ENCODE results near the gene SRSF2. TPM values are rescaled to one million over a fixed set of nuclear protein-coding genes. Genes with fewer than 3 reads are reported as not detected.

SRSF2 gene
- total and polyA plus RNA-seq, 4 experiments from 2014 or later, result 67.6 to 330 (median 219) TPM

- Mint-ChIP-seq H3K4me3 (no peak overlapping the region), H3K4me1 (peaks cover 0 to 38% (median 5%) of the 10 kb centered on the region in 4 donors), H3K27ac (peak overlapping the region in 1 of 7 donors; percentile 76), H3K27me3 (no peaks in the 10 kb centered on the region), H3K9me3 (peaks cover 0 to 2% (median 0%) of the 10 kb centered on the region in 8 donors), H3K36me3 (no peaks in the 10 kb centered on the region)
- no peaks in the 10 kb centered on the region for H3K27me3 ChIP-seq (ENCODE audit: insufficient read depth, low read length)
- peaks cover 5% of the 10 kb centered on the region for H3K4me1 ChIP-seq (ENCODE audit: insufficient read depth, low read length)
- intact Hi-C loops (cut with micrococcal nuclease), result no loop called here
- CTCF ChIA-PET (ENCODE audit: partially characterized antibody), result interaction anchor here (2.5 to 3.7 kb wide), 2 partner anchors 16 to 17 kb away, joined by 8 to 12 read pairs; no protein-coding TSS in a partner anchor
- H3K27ac ChIP-seq (ENCODE audit: low read depth, low read length), result no peak overlapping the region
- DNase-seq, result no peak
- H3K36me3 ChIP-seq (ENCODE audit: insufficient read depth, low read length), result no peaks in the 10 kb centered on the region
- H3K9me3 ChIP-seq (ENCODE audit: control insufficient read depth in 1 of 2, low read length in 2 of 2), result no peaks in the 10 kb centered on the region
- POLR2A ChIA-PET (ENCODE audit: partially characterized antibody), result no interaction called here
- no peak overlapping the region for H3K4me3 ChIP-seq (ENCODE audit: low read length in 2 of 2)
Observed at GRCh38 chr17:76696763-76697701, 40.1 kb downstream of the SRSF2 start.

- no peak overlapping the region for H3K4me3 ChIP-seq (ENCODE audit: low read length in 2 of 2)
- DNase-seq, result no peak
- Mint-ChIP-seq H3K4me3 (peak overlapping the region in 1 of 8 donors; percentile 31), H3K9me3 (peaks cover 0 to 2% (median 0%) of the 10 kb centered on the region in 8 donors), H3K4me1 (peaks cover 0 to 29% (median 5%) of the 10 kb centered on the region in 4 donors), H3K27ac (peak overlapping the region in 2 of 7 donors; percentile 60 to 63), H3K27me3 (no peaks in the 10 kb centered on the region), H3K36me3 (no peaks in the 10 kb centered on the region)
- H3K4me1 ChIP-seq (ENCODE audit: insufficient read depth, low read length), result peaks cover 5% of the 10 kb centered on the region
- no peaks in the 10 kb centered on the region for H3K36me3 ChIP-seq (ENCODE audit: insufficient read depth, low read length)
- H3K9me3 ChIP-seq (ENCODE audit: control insufficient read depth in 1 of 2, low read length in 2 of 2), result no peaks in the 10 kb centered on the region
- H3K27me3 ChIP-seq (ENCODE audit: insufficient read depth, low read length), result no peaks in the 10 kb centered on the region
- CTCF ChIA-PET (ENCODE audit: partially characterized antibody), result interaction anchor here (1.0 to 3.7 kb wide), 2 partner anchors 13 to 19 kb away, joined by 3 to 12 read pairs; no protein-coding TSS in a partner anchor
- intact Hi-C loops (cut with micrococcal nuclease), result no loop called here
- H3K27ac ChIP-seq (ENCODE audit: low read depth, low read length), result no peak overlapping the region
- POLR2A ChIA-PET (ENCODE audit: partially characterized antibody), result no interaction called here
Observed at GRCh38 chr17:76695059-76695831, 41.9 kb downstream of the SRSF2 start.

- no peak overlapping the region for H3K4me3 ChIP-seq (ENCODE audit: low read length in 2 of 2)
- peaks cover 1% of the 10 kb centered on the region for H3K4me1 ChIP-seq (ENCODE audit: insufficient read depth, low read length)
- Mint-ChIP-seq H3K9me3 (no peaks in the 10 kb centered on the region), H3K27me3 (no peaks in the 10 kb centered on the region), H3K4me3 (no peak overlapping the region), H3K4me1 (peaks cover 0 to 15% (median 4%) of the 10 kb centered on the region in 4 donors), H3K27ac (no peak overlapping the region), H3K36me3 (no peaks in the 10 kb centered on the region)
- H3K36me3 ChIP-seq (ENCODE audit: insufficient read depth, low read length), result no peaks in the 10 kb centered on the region
- H3K27ac ChIP-seq (ENCODE audit: low read depth, low read length), result no peak overlapping the region
- POLR2A ChIA-PET (ENCODE audit: partially characterized antibody), result no interaction called here
- DNase-seq, result no peak
- intact Hi-C loops (cut with micrococcal nuclease), result no loop called here
- H3K9me3 ChIP-seq (ENCODE audit: control insufficient read depth in 1 of 2, low read length in 2 of 2), result no peaks in the 10 kb centered on the region
- CTCF ChIA-PET (ENCODE audit: partially characterized antibody), result interaction anchor here (1.0 to 3.1 kb wide), 4 partner anchors 10 to 375 kb away, joined by 3 to 15 read pairs (median 5); no protein-coding TSS in a partner anchor
- no peaks in the 10 kb centered on the region for H3K27me3 ChIP-seq (ENCODE audit: insufficient read depth, low read length)
Observed at GRCh38 chr17:76691379-76692191, 45.5 kb downstream of the SRSF2 start.

GRCh38 chr17:76690596-76691280, 46.4 kb downstream of the SRSF2 start:
- Mint-ChIP-seq H3K27ac (no peak overlapping the region), H3K27me3 (no peaks in the 10 kb centered on the region), H3K36me3 (no peaks in the 10 kb centered on the region), H3K9me3 (no peaks in the 10 kb centered on the region), H3K4me1 (peaks cover 0 to 8% (median 3%) of the 10 kb centered on the region in 4 donors), H3K4me3 (no peak overlapping the region)
- Histone ChIP-seq H3K27ac (ENCODE audit: low read depth, low read length) (no peak overlapping the region), H3K9me3 (ENCODE audit: control insufficient read depth in 1 of 2, low read length in 2 of 2) (no peaks in the 10 kb centered on the region), H3K4me1 (ENCODE audit: insufficient read depth, low read length) (no peaks in the 10 kb centered on the region), H3K4me3 (ENCODE audit: low read length in 2 of 2) (no peak overlapping the region), H3K36me3 (ENCODE audit: insufficient read depth, low read length) (no peaks in the 10 kb centered on the region), H3K27me3 (ENCODE audit: insufficient read depth, low read length) (no peaks in the 10 kb centered on the region)
- ChIA-PET POLR2A (ENCODE audit: partially characterized antibody) (no interaction called here), CTCF (ENCODE audit: partially characterized antibody) (interaction anchor here (1.0 to 3.1 kb wide), 4 partner anchors 9 to 376 kb away, joined by 3 to 15 read pairs (median 5); no protein-coding TSS in a partner anchor)
- no peak for DNase-seq
- intact Hi-C loops (cut with micrococcal nuclease), result no loop called here

- Histone ChIP-seq H3K27ac (ENCODE audit: low read depth, low read length) (no peak overlapping the region), H3K4me3 (ENCODE audit: low read length in 2 of 2) (no peak overlapping the region), H3K27me3 (ENCODE audit: insufficient read depth, low read length) (no peaks in the 10 kb centered on the region), H3K36me3 (ENCODE audit: insufficient read depth, low read length) (no peaks in the 10 kb centered on the region), H3K4me1 (ENCODE audit: insufficient read depth, low read length) (no peaks in the 10 kb centered on the region), H3K9me3 (ENCODE audit: control insufficient read depth in 1 of 2, low read length in 2 of 2) (no peaks in the 10 kb centered on the region)
- intact Hi-C loops (cut with micrococcal nuclease), result no loop called here
- H3K36me3 Mint-ChIP-seq, result no peaks in the 10 kb centered on the region
- H3K4me3 Mint-ChIP-seq, result no peak overlapping the region
- ChIA-PET POLR2A (ENCODE audit: partially characterized antibody) (no interaction called here), CTCF (ENCODE audit: partially characterized antibody) (interaction anchor here (1.3 to 3.1 kb wide), 2 partner anchors 8 to 24 kb away, joined by 6 to 15 read pairs; no protein-coding TSS in a partner anchor)
- H3K9me3 Mint-ChIP-seq, result no peaks in the 10 kb centered on the region
- no peaks in the 10 kb centered on the region for H3K4me1 Mint-ChIP-seq
- no peak for DNase-seq
- no peak overlapping the region for H3K27ac Mint-ChIP-seq
- peaks cover 0 to 3% of the 10 kb centered on the region in 2 donors for H3K27me3 Mint-ChIP-seq
Observed at GRCh38 chr17:76689859-76690258, 47.3 kb downstream of the SRSF2 start.

- H3K36me3 Mint-ChIP-seq, result no peaks in the 10 kb centered on the region
- no peaks in the 10 kb centered on the region for H3K9me3 ChIP-seq (ENCODE audit: control insufficient read depth in 1 of 2, low read length in 2 of 2)
- H3K9me3 Mint-ChIP-seq, result no peaks in the 10 kb centered on the region
- H3K27ac ChIP-seq (ENCODE audit: low read depth, low read length), result no peak overlapping the region
- no peak overlapping the region for H3K4me3 Mint-ChIP-seq
- no peak overlapping the region for H3K4me3 ChIP-seq (ENCODE audit: low read length in 2 of 2)
- no peaks in the 10 kb centered on the region for H3K36me3 ChIP-seq (ENCODE audit: insufficient read depth, low read length)
- CTCF ChIA-PET (ENCODE audit: partially characterized antibody), result interaction anchor here (1.1 kb wide), 1 partner anchor 26 kb away, joined by 3 read pairs; no protein-coding TSS in a partner anchor
- H3K27ac Mint-ChIP-seq, result peak overlapping the region in 1 of 7 donors; percentile 72
- POLR2A ChIA-PET (ENCODE audit: partially characterized antibody), result no interaction called here
- H3K4me1 Mint-ChIP-seq, result no peaks in the 10 kb centered on the region
- no peaks in the 10 kb centered on the region for H3K4me1 ChIP-seq (ENCODE audit: insufficient read depth, low read length)
- no peaks in the 10 kb centered on the region for H3K27me3 ChIP-seq (ENCODE audit: insufficient read depth, low read length)
- peaks cover 0 to 3% of the 10 kb centered on the region in 2 donors for H3K27me3 Mint-ChIP-seq
- DNase-seq, result no peak
- intact Hi-C loops (cut with micrococcal nuclease), result no loop called here
Observed at GRCh38 chr17:76688165-76688622, 48.9 kb downstream of the SRSF2 start.
